ENCODE measurements around the gene CDKN2AIP. TPM values are rescaled to one million over a fixed set of nuclear protein-coding genes. Genes with fewer than 3 reads are reported as not detected.

The CDKN2AIP gene
- total and polyA plus RNA-seq, 4 donors: 7.2 to 15.1 (median 11.0) TPM

DNA sequence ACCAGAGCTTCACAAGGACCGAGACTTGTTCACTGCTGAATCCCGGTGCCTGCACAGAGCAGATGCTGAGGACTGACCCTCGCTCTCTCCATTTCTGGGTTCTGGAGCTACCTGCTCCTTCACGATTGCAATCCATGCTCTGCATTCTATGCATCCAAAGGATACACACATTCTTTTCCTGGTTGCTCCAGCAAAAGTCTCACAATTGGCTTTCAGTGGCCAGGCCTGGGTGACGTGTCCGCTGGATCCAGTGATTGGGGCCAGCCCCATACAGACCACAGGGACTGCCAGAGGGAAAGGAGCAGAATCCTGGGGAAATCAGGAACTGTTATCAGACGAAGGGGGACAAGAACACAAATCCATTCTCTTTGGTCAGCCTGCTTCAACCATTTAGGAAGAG is 14.9 kb upstream of the CDKN2AIP start:
- TF ChIP-seq GABPA (IDR thresholded peaks at IDR 0.05 in 1 of 2, conservative IDR thresholded peaks at IDR 0.05 in 1 of 2) (no peak), EGR1 (IDR thresholded peaks at IDR 0.05; ENCODE audit: low read depth in 2 of 2) (no peak), YY1 (IDR thresholded peaks at IDR 0.05) (no peak), HNF4G (IDR thresholded peaks at IDR 0.05) (no peak), TAF1 (conservative IDR thresholded peaks at IDR 0.05) (no peak), HNF4A (conservative IDR thresholded peaks at IDR 0.05) (no peak), FOXA1 (IDR thresholded peaks at IDR 0.05) (no peak), FOXA2 (IDR thresholded peaks at IDR 0.05) (no peak), JUND (IDR thresholded peaks at IDR 0.05) (no peak), SP1 (IDR thresholded peaks at IDR 0.05) (no peak), RAD21 (IDR thresholded peaks at IDR 0.05) (no peak), RXRA (IDR thresholded peaks at IDR 0.05) (no peak), NR2F2 (IDR thresholded peaks at IDR 0.05) (no peak)
- TF ChIP-seq, protein P1, sequence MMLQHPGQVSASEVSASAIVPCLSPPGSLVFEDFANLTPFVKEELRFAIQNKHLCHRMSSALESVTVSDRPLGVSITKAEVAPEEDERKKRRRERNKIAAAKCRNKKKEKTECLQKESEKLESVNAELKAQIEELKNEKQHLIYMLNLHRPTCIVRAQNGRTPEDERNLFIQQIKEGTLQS (IDR thresholded peaks at IDR 0.05): no peak
- TF ChIP-seq, protein P2, sequence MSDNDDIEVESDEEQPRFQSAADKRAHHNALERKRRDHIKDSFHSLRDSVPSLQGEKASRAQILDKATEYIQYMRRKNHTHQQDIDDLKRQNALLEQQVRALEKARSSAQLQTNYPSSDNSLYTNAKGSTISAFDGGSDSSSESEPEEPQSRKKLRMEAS (IDR thresholded peaks at IDR 0.05): no peak
- TF ChIP-seq, protein P3, sequence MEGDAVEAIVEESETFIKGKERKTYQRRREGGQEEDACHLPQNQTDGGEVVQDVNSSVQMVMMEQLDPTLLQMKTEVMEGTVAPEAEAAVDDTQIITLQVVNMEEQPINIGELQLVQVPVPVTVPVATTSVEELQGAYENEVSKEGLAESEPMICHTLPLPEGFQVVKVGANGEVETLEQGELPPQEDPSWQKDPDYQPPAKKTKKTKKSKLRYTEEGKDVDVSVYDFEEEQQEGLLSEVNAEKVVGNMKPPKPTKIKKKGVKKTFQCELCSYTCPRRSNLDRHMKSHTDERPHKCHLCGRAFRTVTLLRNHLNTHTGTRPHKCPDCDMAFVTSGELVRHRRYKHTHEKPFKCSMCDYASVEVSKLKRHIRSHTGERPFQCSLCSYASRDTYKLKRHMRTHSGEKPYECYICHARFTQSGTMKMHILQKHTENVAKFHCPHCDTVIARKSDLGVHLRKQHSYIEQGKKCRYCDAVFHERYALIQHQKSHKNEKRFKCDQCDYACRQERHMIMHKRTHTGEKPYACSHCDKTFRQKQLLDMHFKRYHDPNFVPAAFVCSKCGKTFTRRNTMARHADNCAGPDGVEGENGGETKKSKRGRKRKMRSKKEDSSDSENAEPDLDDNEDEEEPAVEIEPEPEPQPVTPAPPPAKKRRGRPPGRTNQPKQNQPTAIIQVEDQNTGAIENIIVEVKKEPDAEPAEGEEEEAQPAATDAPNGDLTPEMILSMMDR (IDR thresholded peaks at IDR 0.05; ENCODE audit: low read depth, low read length, missing input control): no peak
- TF ChIP-seq, protein P4, sequence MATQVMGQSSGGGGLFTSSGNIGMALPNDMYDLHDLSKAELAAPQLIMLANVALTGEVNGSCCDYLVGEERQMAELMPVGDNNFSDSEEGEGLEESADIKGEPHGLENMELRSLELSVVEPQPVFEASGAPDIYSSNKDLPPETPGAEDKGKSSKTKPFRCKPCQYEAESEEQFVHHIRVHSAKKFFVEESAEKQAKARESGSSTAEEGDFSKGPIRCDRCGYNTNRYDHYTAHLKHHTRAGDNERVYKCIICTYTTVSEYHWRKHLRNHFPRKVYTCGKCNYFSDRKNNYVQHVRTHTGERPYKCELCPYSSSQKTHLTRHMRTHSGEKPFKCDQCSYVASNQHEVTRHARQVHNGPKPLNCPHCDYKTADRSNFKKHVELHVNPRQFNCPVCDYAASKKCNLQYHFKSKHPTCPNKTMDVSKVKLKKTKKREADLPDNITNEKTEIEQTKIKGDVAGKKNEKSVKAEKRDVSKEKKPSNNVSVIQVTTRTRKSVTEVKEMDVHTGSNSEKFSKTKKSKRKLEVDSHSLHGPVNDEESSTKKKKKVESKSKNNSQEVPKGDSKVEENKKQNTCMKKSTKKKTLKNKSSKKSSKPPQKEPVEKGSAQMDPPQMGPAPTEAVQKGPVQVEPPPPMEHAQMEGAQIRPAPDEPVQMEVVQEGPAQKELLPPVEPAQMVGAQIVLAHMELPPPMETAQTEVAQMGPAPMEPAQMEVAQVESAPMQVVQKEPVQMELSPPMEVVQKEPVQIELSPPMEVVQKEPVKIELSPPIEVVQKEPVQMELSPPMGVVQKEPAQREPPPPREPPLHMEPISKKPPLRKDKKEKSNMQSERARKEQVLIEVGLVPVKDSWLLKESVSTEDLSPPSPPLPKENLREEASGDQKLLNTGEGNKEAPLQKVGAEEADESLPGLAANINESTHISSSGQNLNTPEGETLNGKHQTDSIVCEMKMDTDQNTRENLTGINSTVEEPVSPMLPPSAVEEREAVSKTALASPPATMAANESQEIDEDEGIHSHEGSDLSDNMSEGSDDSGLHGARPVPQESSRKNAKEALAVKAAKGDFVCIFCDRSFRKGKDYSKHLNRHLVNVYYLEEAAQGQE (IDR thresholded peaks at IDR 0.05): no peak
- TF ChIP-seq, protein P5, sequence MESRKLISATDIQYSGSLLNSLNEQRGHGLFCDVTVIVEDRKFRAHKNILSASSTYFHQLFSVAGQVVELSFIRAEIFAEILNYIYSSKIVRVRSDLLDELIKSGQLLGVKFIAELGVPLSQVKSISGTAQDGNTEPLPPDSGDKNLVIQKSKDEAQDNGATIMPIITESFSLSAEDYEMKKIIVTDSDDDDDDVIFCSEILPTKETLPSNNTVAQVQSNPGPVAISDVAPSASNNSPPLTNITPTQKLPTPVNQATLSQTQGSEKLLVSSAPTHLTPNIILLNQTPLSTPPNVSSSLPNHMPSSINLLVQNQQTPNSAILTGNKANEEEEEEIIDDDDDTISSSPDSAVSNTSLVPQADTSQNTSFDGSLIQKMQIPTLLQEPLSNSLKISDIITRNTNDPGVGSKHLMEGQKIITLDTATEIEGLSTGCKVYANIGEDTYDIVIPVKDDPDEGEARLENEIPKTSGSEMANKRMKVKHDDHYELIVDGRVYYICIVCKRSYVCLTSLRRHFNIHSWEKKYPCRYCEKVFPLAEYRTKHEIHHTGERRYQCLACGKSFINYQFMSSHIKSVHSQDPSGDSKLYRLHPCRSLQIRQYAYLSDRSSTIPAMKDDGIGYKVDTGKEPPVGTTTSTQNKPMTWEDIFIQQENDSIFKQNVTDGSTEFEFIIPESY (IDR thresholded peaks at IDR 0.05): no peak
- no peak for DNase-seq (ENCODE audit: low spot score)
- Histone ChIP-seq H3K27me3 (ENCODE audit: control insufficient read depth in 4 of 4, insufficient read depth in 4 of 4, low read length in 3 of 4) (no peaks in the 10 kb centered on the region), H3K36me3 (ENCODE audit: control insufficient read depth in 4 of 4, insufficient read depth in 3 of 4, low read depth in 1 of 4, low read length in 3 of 4) (no peaks in the 10 kb centered on the region), H3K9ac (ENCODE audit: low read depth in 1 of 2, low read length in 2 of 2) (no peak overlapping the region), H3K4me1 (ENCODE audit: control insufficient read depth in 4 of 4, insufficient read depth in 4 of 4, low read length in 3 of 4) (no peaks in the 10 kb centered on the region), H3K27ac (ENCODE audit: low read depth in 1 of 2, low read length in 2 of 2) (no peak overlapping the region), H3K9me3 (ENCODE audit: control insufficient read depth in 4 of 4, low read length in 3 of 4) (no peaks in the 10 kb centered on the region), H3K4me3 (ENCODE audit: low read depth in 1 of 3, low read length in 3 of 3) (no peak overlapping the region)
- 95% methylated on average over 7 of the region's 7 CpGs for WGBS
